ENCODE data around the gene DMRT3. TPM values are rescaled to one million over a fixed set of nuclear protein-coding genes. Genes with fewer than 3 reads are reported as not detected.
A peak's percentile ranks its signal among the peaks of the same experiment; 100 is the strongest.

DMRT3 gene
- total RNA-seq, result not detected in 2 replicates

- DNase-seq (ENCODE audit: low read depth in 2 of 2), result no peak
Measured at GRCh38 chr9:976258-976942, at the start of gene DMRT3. TSS of gene DMRT3 (plus strand) at chr9:976655. CDS start at chr9:977002, 347 bp downstream.

GRCh38 chr9:926976-927375 is 49.5 kb upstream of the DMRT3 start:
- DNase-seq (ENCODE audit: low read depth in 2 of 2), result no peak

GRCh38 chr9:928363-929042 is 48.0 kb upstream of the DMRT3 start:
- DNase-seq (ENCODE audit: low read depth in 2 of 2), result peak in 1 of 2 donors; percentile 8

DNA sequence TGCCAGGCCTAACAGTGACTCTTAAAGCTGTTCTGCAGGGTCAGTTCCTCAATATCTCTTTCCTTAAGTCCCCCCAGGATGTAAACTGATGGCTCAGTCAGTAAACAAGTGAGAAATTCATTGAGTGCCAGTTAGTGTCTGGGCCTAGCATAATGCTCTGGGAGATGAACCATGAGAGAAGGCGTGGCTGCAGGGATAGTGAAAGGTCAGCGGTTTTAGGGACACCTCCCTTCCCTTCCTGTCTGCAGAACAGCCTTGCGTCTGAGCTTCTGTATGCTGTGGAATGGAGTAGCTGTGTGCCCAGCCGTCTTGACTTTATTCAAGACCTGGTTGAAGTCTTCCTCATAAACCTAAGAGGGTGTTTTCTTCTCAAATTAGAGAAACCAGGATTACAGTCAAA is 46.7 kb upstream of the DMRT3 start:
- DNase-seq (ENCODE audit: low read depth in 2 of 2), result no peak

DNA sequence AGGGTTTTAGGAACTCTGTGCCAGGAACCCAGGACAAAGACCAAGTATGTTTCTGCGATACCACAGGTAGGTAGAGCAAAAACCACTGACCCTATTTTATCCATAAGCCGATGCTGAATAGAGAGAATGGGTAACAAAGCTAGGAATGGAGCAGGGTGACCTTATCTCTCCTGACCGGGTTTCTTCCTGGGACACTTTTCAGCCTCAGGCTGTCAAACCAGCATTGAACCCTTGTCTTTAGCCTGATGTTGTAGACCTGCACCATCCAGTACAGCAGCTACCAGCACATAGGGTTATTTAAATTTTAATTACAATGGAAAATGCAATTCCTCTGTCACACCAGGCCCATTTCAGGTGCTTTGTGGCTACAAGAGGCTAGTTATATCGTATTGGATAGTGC is 43.1 kb upstream of the DMRT3 start:
- no peak for DNase-seq (ENCODE audit: low read depth in 2 of 2)

DNA sequence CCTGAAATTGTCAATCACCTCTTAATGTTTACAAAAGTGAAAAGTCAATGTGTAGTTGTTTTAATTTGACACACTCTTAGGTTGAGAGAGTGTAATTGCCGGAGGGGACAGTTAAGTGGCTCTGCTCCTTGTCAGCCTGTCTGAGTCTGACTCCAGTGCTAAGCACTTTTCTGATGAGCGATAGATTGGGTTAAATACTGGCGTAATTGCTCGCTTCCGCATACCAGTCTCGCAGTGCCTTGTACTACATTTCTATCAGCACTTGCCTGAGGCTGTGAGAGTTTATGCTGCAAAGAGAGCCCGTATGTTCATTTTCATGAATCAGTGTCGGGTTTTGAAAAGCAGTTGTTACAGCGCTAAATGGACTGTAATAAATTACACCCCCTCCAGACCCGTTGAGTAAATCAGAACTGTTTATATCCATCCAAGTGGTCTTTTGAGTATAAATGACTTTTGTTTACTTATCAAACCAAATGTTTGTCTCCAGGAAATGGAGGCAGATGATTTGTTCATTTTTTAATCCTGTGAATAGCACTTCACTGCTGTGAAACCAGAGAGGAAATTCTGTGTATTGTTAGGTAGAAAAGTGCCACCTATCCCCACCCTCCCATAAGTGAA is 41.0 kb upstream of the DMRT3 start:
- no peak for DNase-seq (ENCODE audit: low read depth in 2 of 2)

- no peak for DNase-seq (ENCODE audit: low read depth in 2 of 2)
Measured at GRCh38 chr9:942805-943580, 33.5 kb upstream of the DMRT3 start.

GRCh38 chr9:947985-948384 is 28.5 kb upstream of the DMRT3 start:
- DNase-seq (ENCODE audit: low read depth in 2 of 2), result no peak

DNA sequence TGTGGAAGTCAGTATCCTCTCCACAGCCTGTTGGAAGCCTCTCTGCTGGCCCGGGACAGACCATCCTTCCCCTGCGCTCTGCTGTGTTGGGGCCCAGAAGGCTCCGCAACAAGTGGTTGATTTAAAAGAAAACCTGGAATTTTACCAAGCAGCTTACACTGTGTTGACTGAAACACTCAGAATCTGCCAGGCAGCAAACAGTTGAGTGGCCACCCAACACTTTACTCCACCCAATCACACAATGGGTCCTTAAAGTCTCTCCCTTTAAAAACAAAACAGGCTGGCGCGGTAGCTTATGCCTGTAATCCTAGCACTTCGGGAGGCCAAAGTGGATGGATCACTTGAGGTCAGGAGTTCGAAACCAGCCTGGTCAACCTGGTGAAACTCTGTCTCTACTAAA is 28.0 kb upstream of the DMRT3 start:
- DNase-seq (ENCODE audit: low read depth in 2 of 2), result no peak

DNA sequence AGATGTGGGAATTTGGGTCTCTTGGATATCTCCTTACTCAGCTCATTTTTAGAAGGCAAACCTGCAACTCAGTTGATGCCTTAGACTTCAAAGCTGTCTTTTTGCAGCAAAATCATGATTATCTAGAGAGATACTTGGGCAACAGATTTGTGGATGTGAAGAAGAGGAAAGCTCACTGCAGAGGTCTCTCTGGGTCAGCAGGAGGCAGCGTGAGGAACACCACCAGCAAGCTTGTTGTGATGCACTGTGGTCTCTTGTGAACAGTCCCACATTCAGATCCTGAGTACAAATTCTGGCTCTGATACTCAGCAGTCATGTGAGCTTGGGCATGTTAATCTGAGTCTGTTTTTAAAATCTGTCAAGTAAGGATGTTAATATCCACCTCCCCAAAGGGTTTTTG is 26.3 kb upstream of the DMRT3 start:
- no peak for DNase-seq (ENCODE audit: low read depth in 2 of 2)

GRCh38 chr9:952546-952945 is 23.9 kb upstream of the DMRT3 start:
- DNase-seq (ENCODE audit: low read depth in 2 of 2), result no peak

- DNase-seq (ENCODE audit: low read depth in 2 of 2), result no peak
Measured at GRCh38 chr9:959105-959504, 17.4 kb upstream of the DMRT3 start.

- DNase-seq (ENCODE audit: low read depth in 2 of 2), result no peak
Measured at GRCh38 chr9:959914-960313, 16.5 kb upstream of the DMRT3 start.

DNA sequence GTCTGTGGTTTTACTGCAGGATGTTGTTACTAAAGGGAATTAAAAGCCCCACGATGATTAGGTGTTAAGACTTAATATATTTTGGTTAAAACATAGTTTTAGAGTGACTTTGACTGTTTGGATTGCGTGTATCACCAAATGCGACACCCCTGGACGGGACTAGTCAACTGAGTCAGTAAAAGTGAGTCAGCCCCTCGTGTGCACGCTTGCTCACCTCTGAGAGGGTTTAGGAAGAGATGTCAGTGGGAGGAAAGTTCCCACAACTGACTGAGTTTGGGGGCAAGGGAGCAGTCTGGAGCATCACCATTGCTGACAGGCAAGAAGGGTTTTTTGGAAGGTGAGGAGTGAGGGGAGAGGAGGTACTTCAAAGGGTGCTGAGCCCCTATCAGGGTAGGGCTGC is 14.4 kb upstream of the DMRT3 start:
- DNase-seq (ENCODE audit: low read depth in 2 of 2), result no peak

GRCh38 chr9:965497-965896 is 11.0 kb upstream of the DMRT3 start:
- no peak for DNase-seq (ENCODE audit: low read depth in 2 of 2)

DNA sequence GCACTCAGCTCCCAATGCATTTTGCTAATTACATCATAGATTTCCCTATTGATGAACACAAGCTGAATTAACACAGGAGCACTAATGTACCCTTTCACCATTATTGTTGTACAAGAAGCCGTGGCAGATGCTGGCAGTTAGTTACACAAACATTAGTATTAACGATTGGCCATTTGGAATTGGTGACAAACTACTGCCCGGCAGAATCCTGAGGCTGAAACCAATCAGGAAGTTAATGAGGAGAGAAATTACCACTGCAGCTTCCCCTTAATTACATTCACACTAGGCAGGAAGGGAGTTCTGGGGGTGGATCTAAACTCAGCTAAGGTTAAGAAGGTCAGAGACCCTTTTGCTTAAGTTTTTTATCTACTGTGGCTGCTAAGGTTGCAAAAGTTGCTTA is 9.6 kb upstream of the DMRT3 start:
- DNase-seq (ENCODE audit: low read depth in 2 of 2), result no peak

DNA sequence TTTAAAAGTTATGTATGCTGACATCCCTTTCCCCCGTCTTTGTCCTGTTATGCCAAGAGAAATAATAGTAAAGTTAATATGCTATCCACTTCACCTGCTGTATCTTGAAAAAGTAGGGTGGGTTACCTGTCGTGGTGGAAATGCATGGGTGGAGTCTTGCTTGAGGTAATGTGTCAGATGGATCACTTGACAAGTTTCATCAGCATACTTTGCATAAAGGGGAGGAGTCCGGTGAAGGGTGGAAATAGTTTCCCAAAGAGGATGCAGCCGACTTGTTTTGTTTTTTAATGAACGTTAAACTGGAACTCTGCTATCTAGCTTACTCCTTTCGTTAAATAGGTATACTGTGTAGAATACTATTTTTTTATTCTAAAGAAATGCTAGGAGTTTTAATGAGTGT is 9.0 kb upstream of the DMRT3 start:
- no peak for DNase-seq (ENCODE audit: low read depth in 2 of 2)

- DNase-seq (ENCODE audit: low read depth in 2 of 2), result no peak
Measured at GRCh38 chr9:967903-968641, 8.4 kb upstream of the DMRT3 start.

DNA sequence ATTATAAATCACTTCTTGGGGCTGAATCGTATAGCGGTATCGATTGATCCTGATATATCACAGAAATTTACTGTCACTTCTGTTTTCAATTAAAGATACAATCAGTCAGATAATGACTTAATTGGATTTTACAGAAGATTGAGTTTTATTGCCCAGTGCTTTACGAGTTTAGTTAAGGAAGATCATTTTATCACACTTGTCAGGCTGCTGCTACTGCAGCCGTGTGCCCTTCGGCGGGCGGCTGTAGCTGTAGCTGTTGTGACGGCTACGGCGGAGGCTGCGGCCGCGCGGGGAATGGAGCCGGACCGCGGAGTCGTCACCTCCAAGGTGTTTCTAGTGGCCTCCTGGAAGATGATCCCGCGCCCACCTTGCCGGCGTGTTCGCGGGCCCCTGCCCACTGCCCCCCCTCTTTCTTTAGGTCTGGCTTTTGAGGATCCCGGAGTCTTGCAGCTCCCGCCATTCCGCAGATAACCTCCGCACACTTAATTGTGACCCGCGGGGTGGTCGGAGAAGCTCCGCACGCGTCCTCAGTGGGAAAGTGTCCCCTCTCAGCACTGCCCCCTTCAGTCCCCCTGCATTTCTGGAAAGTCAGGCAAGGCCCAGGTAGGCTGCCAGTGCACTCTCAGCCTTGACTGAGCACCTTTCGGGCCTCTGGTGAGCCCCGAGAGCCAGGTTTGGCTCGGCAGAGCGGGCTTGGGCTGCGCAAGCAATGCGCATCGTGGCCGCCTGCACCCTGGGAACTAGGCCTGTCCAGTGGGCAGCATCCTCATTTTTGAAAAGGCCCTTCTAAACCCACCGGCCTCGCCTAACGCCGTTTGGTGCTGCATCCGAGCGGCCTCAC is 6.9 kb upstream of the DMRT3 start:
- no peak for DNase-seq (ENCODE audit: low read depth in 2 of 2)

DNA sequence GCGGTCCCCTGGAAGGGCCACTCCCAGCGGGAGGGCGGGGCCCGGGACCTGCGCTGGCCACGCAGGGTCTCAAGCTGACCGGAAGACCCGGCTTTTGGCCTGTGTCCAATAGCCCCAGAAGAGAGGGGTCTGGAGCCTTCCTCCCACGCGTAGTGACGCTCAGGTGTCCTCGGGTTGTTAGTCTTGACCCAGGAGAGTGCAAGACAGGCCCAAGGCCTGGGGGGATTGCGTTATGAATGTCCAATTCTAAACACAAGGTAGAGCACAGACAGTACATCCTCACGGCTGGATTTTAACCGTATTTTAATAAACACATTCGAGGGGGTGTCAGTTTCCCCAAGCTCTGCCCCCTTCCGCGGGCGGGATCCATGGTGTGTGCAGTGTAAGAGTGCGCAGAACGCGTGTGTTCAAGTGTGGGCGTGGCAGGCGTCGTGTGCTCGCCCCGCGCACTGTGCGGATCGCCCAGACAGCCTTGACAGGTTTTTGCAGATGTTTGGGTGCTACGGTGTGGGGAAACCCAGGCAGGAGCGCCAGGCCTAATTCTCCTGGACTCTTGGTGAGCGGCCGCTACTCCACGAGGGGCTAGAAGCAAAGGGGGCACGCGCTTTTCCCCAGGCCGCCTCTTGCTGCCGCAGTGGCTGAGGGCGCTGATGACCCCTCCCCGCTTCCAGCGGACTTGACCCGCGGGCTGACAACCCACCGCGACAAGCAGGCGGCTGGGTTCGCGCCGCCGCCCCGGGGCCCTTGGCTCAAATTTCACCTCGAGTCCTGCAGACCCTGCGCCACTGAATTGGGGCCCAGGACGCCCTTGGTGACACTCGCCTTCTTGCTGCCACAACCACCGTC is 6.1 kb upstream of the DMRT3 start:
- DNase-seq (ENCODE audit: low read depth in 2 of 2), result no peak

Data from lung microvascular endothelial cell (primary cell).